NCI-H510A treated with DMSO at 0.1 percent for 48 hours (cell line): ENCODE data around the gene SFMBT1.
"Not testable (repeated sequence)": the region's sequence is repeated elsewhere in the genome, so short reads cannot be mapped to it uniquely, and the experiment has no call there.

Experiments
- DNase-seq: peaks from one replicate; lab custom pipeline; 2025; lab: John Stamatoyannopoulos, UW

SFMBT1 gene

DNA sequence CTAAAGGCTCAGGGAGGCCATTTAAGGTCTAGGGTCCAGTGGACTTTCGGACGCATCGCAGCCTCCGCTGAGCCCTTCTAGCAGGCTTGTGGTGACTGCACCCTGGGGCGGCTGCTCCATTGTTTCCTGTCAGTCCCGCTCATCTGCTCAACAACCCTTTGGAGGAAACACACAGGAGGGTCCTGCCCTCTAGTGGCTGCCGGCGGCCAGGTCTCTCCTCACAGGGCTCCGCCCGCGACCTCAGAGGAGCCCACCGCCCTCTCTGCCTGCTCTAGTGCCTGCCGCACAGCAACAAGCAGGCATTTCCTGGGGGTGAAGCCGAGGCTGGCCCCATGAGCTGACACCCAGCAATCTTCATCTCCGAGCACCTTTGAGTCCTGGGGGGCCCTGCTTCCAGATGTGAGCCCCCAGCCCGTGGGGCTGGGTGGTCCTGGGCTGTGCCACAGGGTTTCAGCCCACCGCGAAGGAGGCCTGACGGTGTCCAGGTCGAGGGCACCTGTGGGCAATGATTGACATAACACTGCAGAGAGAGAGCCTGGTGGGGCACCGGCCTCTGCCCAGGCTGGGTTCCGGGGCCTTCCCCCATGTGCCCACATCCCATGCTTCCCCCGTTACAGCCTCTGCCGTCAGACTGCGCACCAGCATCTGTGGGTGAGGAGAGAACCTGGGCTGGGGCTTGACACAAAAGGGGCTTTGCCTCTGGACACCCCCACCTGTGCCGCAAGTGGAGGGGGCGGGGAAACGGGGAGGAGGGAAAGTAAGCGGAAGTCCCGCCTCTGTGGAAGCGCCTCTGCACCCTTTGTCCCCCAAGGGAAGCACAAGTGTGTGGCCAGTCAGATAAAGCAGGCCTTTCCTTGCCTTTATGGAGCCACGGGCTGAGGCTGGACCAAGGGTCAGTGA, 27.0 kb upstream of the SFMBT1 start:
- DNase-seq = peak; percentile 77

DNA sequence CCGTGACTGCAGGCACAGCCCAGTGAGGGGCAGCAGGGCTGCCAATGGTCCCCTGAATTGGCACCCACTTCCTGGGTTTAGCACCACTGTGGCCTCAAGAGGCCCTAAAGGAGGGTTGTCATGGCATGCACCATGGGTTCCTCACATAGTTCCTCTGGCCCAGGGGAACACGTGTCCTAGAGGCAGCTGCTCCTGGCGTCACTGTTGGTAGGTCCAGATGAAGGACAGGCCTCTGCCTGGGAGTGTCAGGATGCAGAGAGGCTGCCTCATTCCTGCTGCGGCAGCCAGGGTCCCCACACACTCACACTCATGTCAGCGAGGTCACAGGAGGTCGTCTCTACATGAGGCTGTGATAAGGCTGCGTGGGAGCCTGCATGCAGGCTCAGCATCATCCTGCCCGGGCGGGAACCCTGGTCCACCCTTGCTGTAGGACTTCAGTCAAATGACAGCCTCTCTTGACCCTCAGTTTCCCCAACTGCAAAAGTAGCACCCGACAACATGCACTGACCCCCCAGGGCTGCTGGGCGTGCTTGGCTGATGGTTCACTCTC, 26.1 kb upstream of the SFMBT1 start:
- DNase-seq = no peak

- DNase-seq = no peak
Measured at GRCh38 chr3:53069422-53070068, 23.7 kb upstream of the SFMBT1 start.

GRCh38 chr3:53068176-53068575, 22.3 kb upstream of the SFMBT1 start:
- DNase-seq = no peak

GRCh38 chr3:53067567-53067966, 21.7 kb upstream of the SFMBT1 start:
- DNase-seq = no peak

DNA sequence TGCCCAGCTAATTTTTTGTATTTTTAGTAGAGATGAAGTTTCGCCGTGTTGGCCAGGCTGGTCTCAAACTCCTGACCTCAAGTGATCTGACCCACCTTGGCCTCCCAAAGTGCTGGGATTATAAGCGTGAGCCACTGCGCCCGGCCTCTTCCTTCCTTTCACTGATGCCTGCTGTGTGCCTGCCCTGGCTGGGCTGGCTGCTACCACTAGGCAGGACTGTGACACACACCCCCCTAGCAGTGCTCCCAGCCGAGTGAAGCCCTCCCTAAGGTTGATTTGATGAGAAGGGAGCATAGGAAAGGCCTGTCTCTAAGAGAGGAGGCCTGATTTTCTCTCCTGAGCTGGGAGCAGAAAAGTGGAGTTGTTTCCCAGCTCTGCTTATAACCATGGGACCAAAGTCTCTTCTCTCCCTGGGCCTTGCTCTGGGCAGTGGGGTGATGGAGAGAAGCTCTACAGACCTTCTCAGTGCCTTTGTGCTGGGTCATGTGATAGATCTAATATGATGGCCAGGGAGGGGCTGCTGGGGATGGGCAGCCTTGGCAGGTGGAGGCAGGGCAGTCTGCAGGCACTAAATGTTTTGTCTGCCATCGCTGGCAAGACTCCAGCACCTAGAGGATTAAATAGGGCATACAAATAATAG, 20.1 kb upstream of the SFMBT1 start:
- no peak for DNase-seq

- no peak for DNase-seq
Measured at GRCh38 chr3:53062905-53063304, 17.0 kb upstream of the SFMBT1 start.

DNA sequence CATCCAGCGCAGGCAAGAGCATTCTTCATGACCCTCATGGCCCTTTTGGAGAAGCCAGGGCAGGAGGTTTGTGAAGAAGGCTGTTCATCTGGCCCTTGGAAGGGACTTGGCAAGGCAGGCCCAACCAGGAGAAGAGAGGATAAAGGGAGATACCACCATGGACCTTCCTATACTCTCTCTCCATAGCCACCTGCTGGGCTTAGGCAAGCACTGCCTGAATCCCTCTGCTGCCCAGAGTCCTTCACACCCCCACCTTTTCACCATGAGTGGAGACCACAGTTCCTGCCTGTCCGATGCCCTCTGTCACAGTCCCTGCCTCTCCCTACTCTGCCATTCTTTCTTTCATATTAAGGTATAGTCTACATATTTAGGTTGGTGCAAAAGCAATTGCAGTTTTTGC, 10.6 kb upstream of the SFMBT1 start:
- DNase-seq = peak; percentile 21

GRCh38 chr3:53054233-53054632, 8.4 kb upstream of the SFMBT1 start:
- not testable (repeated sequence) for DNase-seq

DNA sequence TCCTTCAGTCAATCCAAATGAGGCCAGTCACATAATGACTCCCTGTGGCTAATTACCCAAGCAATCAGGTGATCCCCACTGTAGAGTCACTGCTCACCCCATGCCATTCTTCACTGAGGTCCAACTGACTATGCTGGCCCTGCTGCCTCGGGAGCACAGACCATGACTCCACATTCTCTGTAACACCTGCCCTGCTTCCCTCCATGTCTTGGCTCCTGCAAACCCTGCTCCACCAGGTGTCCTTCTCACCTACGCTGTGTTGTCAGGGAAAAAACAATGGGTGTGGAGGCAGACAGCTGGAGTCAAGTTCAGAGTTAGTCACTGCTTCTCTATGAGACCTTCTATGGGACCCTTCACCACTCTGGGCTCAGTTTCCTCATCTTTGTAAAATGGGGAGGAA, 6.1 kb upstream of the SFMBT1 start:
- peak; percentile 28 for DNase-seq

GRCh38 chr3:53049987-53050386, 4.1 kb upstream of the SFMBT1 start:
- no peak for DNase-seq

GRCh38 chr3:53046171-53047170, 598 bp upstream of the SFMBT1 start:
- DNase-seq = no peak

- DNase-seq = peak; percentile 11
Measured at GRCh38 chr3:53044711-53045517, 959 bp downstream of the SFMBT1 start.

- no peak for DNase-seq
Measured at GRCh38 chr3:53044371-53044710, 1.5 kb downstream of the SFMBT1 start.

GRCh38 chr3:53043738-53044137, 2.1 kb downstream of the SFMBT1 start:
- DNase-seq = no peak

GRCh38 chr3:53042651-53043050, 3.2 kb downstream of the SFMBT1 start:
- no peak for DNase-seq

GRCh38 chr3:53040351-53040820, 5.5 kb downstream of the SFMBT1 start:
- no peak for DNase-seq

DNA sequence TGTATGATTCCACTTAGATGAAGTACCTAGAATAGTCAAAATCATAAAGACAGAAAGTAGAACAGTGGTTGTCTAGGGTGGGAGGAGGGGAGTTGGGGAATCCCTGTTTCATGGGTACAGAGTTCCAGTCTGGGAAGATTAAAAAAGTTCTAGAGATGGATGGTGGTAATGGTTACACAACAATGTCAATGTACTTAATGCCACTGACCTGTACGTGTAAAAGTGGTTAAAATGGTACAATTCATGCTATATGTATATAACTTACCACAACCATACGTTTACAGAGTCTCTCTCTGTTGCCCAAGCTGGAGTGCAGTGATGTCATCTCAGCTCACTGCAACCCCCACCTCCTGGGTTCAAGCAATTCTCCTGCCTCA, 6.5 kb downstream of the SFMBT1 start:
- DNase-seq = no peak

DNA sequence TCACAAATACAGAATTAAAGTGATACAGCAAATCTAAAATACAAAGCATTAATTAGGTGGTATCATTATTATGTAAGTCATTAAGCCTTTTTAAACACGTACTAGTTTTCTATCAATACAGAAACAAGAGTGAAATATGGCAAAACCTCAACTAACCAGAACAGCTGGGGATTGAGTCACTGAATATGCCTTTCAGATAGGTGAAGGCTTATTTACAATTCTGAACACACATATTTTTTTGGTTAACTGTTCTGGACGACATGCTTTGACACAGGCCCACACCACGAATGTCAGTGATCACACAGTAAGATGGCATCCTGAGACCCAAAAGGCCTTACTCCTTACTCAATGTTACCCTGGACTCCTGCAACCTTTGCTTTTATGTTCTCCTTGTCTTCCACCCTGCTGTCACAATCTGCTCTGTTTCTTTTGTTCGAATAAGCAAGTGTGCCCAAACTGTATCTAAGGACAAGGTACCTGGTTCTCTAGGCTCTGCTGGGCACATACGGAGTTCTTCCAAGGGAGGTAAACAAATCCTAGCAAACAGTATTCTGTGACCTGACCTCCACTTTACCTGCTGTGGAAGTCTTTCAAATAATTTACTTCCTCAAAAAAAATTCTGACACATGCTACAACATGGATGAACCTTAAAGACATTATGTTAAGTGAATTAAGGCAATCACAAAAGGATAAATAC, 7.0 kb downstream of the SFMBT1 start:
- no peak for DNase-seq
